ENCODE measurements around the gene CYP46A1.

- TF ChIP-seq CTCF (IDR thresholded peaks at IDR 0.05; ENCODE audit: poor library complexity) (no peak), EZH2 (IDR thresholded peaks at IDR 0.05; ENCODE audit: borderline replicate concordance) (no peak), EZH2phosphoT487 (IDR thresholded peaks at IDR 0.05; ENCODE audit: low read depth, severe bottlenecking, unreplicated experiment) (no peak)
Observed at GRCh38 chr14:99740411-99740810, 56.3 kb downstream of the CYP46A1 start.

Measured in hepatocyte (in vitro differentiated cells).